Measurements from ENCODE around the gene REV1.

Gene REV1

DNA sequence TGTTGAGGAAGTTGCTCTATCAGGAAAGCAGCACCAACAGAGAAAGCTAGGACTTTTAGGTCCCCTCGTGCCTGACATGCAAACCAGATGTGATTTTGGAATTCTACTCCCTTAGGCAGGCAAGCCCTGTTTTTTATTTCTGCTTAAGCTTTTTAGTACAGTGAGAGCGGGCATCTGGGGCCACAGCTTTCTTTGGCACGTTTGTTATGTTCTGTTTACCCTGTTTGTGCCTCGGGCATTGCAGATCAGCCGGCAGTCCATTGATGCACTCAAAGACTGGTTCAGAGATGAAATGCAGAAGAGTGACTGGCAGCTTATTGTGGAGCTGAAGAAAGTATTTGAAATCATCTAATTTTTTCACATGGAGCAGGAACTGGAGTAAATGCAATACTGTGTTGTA lies 90.8 kb downstream of the REV1 start:
- DNase-seq (ENCODE audit: low read depth), result no peak
- TF ChIP-seq, protein P1, sequence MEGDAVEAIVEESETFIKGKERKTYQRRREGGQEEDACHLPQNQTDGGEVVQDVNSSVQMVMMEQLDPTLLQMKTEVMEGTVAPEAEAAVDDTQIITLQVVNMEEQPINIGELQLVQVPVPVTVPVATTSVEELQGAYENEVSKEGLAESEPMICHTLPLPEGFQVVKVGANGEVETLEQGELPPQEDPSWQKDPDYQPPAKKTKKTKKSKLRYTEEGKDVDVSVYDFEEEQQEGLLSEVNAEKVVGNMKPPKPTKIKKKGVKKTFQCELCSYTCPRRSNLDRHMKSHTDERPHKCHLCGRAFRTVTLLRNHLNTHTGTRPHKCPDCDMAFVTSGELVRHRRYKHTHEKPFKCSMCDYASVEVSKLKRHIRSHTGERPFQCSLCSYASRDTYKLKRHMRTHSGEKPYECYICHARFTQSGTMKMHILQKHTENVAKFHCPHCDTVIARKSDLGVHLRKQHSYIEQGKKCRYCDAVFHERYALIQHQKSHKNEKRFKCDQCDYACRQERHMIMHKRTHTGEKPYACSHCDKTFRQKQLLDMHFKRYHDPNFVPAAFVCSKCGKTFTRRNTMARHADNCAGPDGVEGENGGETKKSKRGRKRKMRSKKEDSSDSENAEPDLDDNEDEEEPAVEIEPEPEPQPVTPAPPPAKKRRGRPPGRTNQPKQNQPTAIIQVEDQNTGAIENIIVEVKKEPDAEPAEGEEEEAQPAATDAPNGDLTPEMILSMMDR (IDR thresholded peaks at IDR 0.05; ENCODE audit: insufficient read depth, low read depth, low read length, missing control alignments), result no peak
- no peak overlapping the region for H3K4me3 ChIP-seq (ENCODE audit: low read length)

DNA sequence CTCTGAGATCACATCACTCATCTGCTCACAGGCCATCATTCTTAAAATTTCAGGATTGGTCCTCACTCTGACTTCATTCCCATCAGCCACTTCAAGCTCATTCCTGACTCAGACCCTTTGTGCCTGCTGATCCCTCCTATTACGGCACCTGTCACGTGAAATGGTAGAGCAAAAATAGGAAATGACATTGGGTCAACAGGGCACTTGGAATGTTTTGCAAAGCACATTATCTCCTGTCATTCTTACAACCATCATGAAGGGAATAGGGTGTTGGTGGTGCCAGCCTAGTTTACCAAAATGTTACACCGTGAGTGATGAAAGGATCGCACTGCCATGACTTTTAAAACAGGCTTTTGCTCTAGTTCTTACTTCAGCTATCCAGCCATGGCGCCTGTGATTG lies 91.5 kb downstream of the REV1 start:
- DNase-seq (ENCODE audit: low read depth), result no peak
- TF ChIP-seq, protein P1 (IDR thresholded peaks at IDR 0.05; ENCODE audit: insufficient read depth, low read depth, low read length, missing control alignments), result no peak
- no peak overlapping the region for H3K4me3 ChIP-seq (ENCODE audit: low read length)

DNA sequence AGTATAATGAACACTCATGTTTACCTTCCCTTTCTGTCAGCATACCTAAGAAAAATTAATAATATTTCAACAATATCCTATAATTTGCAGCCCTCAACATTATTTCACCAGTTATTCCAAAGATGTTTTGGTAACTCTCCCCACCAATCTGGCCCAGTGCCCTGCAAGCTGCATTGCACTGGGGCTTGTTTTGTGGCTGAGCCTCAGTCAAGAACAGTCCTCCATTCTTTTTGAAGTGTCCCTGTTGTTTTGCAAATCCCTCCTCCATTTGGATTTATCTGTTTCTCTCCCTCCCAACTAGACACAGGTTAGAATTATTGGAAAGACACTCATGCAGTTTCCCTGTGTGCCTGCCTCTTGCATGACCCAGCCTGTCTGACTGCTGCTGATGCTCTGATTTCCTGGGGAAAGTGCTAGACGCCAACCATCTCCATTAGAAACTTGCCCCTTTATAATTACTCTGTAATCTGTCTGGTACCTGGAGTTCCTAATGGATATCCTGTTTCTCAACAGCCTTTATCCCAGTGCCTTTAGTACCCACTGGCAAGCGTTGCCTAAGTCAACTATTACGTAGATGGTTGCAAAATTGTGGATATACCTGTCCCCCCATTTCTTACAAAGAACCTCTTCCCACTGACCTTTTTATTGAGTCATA lies 92.4 kb downstream of the REV1 start:
- DNase-seq (ENCODE audit: low read depth), result peak; percentile 44
- TF ChIP-seq, protein P1 (IDR thresholded peaks at IDR 0.05; ENCODE audit: insufficient read depth, low read depth, low read length, missing control alignments), result no peak
- no peak overlapping the region for H3K4me3 ChIP-seq (ENCODE audit: low read length)

DNA sequence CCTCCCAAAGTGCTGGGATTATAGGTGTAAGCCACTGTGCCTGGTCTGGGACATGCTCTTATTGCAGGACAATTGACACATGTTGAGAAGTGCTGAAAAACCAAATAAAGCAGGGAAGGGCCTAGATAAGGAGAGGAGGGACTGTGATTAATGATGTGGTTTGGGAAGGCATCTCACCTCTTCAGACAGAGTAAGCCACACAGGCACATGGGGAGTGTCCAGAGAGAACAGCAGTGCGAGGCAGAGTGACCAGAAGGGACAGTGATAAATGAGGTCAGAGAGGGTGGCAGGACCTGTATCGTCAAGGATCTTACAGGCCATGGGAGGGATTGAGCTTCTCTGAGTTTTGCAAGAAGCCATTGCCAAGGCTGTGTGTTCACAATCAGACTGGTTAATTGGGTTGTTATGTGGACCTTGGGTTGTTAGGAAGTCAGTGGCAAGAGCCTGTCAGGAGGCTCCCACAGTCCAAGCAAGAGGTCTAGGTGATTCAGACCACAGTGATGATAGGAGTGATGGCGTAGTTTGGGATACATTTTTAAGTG lies 94.2 kb downstream of the REV1 start:
- TF ChIP-seq, protein P1 (IDR thresholded peaks at IDR 0.05; ENCODE audit: insufficient read depth, low read depth, low read length, missing control alignments), result no peak

DNA sequence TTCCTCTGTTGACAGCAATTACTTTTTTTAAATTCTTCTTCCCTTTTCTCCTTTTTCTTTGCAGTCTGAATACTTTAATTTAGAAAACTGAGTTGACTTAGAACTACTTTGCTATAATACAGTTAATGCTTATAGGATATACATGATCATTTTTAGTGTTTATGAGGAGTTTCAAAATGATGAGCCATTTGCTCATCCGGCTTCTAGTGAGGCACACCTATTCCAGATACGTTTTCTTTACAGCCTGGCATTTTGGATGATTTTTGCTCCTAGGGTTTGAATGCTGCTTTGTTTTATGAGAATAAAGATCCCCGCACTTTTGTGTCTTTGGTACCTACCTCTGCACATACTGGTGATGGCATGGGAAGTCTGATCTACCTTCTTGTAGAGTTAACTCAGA lies 99.9 kb downstream of the REV1 start:
- DNase-seq (ENCODE audit: low read depth), result peak; percentile 30
- no peak overlapping the region for H3K4me3 ChIP-seq (ENCODE audit: low read length)
- TF ChIP-seq, protein P1 (IDR thresholded peaks at IDR 0.05; ENCODE audit: insufficient read depth, low read depth, low read length, missing control alignments), result no peak

More for the DNA sequence above, 94.2 kb downstream of the REV1 start:
- no peak for DNase-seq (ENCODE audit: low read depth)
- H3K4me3 ChIP-seq (ENCODE audit: low read length), result no peak overlapping the region

DNA sequence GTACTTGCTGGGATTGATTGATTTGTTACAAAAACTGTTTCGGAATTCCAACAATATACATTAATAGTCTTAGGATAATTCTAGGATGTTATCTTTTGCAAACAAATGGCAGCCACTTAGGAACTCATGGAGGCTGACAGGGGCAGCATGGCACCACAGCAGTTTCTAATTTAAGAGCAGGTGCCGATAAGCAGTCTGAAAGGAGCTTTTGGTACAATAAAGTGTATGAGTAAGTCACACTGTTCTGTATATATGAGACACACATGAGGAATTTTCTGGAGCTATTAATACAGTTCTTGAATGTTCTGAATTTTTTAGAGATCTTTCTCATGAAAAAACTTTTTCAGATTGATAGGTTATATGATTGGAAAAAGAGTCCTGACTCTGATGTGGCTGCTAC lies 100.4 kb downstream of the REV1 start:
- no peak overlapping the region for H3K4me3 ChIP-seq (ENCODE audit: low read length)
- TF ChIP-seq, protein P1 (IDR thresholded peaks at IDR 0.05; ENCODE audit: insufficient read depth, low read depth, low read length, missing control alignments), result no peak
- no peak for DNase-seq (ENCODE audit: low read depth)

DNA sequence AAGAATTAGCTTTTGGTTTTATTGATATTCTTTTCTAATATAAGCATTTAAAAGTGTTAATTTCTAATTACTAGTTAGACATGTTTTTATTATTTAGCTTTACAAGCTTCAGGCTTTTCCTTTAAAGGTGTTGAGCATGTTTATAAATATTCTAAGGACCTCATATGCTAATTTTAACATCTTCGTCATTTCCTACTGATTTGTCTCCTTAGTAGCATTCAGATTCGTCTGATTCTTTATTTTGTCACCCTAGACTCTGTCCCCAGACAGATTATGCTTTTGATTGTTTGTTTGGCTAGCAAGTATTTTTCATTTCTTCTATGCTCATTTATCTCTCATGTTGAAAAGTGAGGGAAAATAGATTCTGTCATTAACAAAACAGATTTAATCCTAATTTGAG lies 100.9 kb downstream of the REV1 start:
- TF ChIP-seq, protein P1 (IDR thresholded peaks at IDR 0.05; ENCODE audit: insufficient read depth, low read depth, low read length, missing control alignments), result no peak
- H3K4me3 ChIP-seq (ENCODE audit: low read length), result no peak overlapping the region
- no peak for DNase-seq (ENCODE audit: low read depth)
